ENCODE data around the gene R3HDML. TPM values are rescaled to one million over a fixed set of nuclear protein-coding genes. Genes with fewer than 3 reads are reported as not detected.

Gene R3HDML
- total and polyA plus RNA-seq, 2 of the 13 experiments (the other 11 are each of a cell fraction or from before 2014, with no cell fraction given): not detected

DNA sequence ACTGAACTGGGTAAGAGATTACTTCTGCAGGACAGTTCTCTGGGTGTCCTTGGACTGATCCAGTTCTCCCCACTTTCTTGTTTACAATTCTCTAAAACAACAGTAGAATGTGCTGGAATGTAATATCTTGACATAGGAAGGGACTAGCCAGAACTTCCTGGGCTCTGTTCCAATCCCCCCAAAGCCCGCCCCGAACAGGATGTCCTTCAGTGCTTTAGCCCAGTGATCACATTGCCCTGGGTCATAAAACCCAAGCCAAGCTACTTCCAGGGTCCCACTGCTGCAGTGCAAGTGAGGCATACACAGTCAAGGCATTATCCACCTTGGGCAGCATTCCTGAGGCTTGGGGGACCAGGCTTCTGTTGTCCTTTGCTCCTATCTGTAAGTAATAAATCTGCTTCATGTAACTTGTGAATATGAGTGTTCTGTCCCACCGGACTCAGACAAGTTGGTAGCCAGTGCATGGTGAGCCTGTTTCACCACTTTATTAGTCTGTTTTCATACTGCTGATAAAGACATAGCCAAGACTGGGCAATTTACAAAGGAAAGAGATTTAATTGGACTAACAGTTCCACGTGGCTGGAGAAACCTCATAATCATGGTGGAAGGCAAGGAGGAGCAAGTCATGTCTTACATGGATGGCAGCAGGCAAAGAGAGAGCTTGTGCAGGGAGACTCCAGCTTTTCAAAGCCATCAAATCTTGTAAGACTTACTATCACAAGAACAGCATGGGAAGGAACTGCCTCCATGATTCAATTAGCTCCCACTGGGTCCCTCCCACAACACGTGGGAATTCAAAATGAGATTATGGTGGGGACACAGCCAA, 49.4 kb upstream of the R3HDML start (continued):
- TF ChIP-seq, protein P1, sequence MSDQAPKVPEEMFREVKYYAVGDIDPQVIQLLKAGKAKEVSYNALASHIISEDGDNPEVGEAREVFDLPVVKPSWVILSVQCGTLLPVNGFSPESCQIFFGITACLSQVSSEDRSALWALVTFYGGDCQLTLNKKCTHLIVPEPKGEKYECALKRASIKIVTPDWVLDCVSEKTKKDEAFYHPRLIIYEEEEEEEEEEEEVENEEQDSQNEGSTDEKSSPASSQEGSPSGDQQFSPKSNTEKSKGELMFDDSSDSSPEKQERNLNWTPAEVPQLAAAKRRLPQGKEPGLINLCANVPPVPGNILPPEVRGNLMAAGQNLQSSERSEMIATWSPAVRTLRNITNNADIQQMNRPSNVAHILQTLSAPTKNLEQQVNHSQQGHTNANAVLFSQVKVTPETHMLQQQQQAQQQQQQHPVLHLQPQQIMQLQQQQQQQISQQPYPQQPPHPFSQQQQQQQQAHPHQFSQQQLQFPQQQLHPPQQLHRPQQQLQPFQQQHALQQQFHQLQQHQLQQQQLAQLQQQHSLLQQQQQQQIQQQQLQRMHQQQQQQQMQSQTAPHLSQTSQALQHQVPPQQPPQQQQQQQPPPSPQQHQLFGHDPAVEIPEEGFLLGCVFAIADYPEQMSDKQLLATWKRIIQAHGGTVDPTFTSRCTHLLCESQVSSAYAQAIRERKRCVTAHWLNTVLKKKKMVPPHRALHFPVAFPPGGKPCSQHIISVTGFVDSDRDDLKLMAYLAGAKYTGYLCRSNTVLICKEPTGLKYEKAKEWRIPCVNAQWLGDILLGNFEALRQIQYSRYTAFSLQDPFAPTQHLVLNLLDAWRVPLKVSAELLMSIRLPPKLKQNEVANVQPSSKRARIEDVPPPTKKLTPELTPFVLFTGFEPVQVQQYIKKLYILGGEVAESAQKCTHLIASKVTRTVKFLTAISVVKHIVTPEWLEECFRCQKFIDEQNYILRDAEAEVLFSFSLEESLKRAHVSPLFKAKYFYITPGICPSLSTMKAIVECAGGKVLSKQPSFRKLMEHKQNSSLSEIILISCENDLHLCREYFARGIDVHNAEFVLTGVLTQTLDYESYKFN (CRISPR knock-in tag; conservative IDR thresholded peaks at IDR 0.05): peak; percentile 77
- TF ChIP-seq ZNF709 (CRISPR knock-in tag; IDR thresholded peaks at IDR 0.05) (0 out of 2 replicates have a peak, but pooled peaks have one; percentile 42), AHDC1 (CRISPR knock-in tag; IDR thresholded peaks at IDR 0.05; ENCODE audit: borderline replicate concordance) (peak; percentile 34; the same call in 1 of the 2 replicates), KLF15 (CRISPR knock-in tag; IDR thresholded peaks at IDR 0.05; ENCODE audit: borderline replicate concordance) (no peak), MED1 (CRISPR knock-in tag; IDR thresholded peaks at IDR 0.05) (peak; percentile 55), GFI1 (CRISPR knock-in tag; IDR thresholded peaks at IDR 0.05; ENCODE audit: borderline replicate concordance) (no peak), ZNF333 (CRISPR knock-in tag; IDR thresholded peaks at IDR 0.05; ENCODE audit: borderline replicate concordance) (no peak), CERS6 (CRISPR knock-in tag; IDR thresholded peaks at IDR 0.05) (0 out of 2 replicates have a peak, but pooled peaks have one; percentile 28), ZNF614 (CRISPR knock-in tag; IDR thresholded peaks at IDR 0.05; ENCODE audit: borderline replicate concordance) (peak; percentile 65; the same call in 1 of the 2 replicates)
- TF ChIP-seq, protein P2, sequence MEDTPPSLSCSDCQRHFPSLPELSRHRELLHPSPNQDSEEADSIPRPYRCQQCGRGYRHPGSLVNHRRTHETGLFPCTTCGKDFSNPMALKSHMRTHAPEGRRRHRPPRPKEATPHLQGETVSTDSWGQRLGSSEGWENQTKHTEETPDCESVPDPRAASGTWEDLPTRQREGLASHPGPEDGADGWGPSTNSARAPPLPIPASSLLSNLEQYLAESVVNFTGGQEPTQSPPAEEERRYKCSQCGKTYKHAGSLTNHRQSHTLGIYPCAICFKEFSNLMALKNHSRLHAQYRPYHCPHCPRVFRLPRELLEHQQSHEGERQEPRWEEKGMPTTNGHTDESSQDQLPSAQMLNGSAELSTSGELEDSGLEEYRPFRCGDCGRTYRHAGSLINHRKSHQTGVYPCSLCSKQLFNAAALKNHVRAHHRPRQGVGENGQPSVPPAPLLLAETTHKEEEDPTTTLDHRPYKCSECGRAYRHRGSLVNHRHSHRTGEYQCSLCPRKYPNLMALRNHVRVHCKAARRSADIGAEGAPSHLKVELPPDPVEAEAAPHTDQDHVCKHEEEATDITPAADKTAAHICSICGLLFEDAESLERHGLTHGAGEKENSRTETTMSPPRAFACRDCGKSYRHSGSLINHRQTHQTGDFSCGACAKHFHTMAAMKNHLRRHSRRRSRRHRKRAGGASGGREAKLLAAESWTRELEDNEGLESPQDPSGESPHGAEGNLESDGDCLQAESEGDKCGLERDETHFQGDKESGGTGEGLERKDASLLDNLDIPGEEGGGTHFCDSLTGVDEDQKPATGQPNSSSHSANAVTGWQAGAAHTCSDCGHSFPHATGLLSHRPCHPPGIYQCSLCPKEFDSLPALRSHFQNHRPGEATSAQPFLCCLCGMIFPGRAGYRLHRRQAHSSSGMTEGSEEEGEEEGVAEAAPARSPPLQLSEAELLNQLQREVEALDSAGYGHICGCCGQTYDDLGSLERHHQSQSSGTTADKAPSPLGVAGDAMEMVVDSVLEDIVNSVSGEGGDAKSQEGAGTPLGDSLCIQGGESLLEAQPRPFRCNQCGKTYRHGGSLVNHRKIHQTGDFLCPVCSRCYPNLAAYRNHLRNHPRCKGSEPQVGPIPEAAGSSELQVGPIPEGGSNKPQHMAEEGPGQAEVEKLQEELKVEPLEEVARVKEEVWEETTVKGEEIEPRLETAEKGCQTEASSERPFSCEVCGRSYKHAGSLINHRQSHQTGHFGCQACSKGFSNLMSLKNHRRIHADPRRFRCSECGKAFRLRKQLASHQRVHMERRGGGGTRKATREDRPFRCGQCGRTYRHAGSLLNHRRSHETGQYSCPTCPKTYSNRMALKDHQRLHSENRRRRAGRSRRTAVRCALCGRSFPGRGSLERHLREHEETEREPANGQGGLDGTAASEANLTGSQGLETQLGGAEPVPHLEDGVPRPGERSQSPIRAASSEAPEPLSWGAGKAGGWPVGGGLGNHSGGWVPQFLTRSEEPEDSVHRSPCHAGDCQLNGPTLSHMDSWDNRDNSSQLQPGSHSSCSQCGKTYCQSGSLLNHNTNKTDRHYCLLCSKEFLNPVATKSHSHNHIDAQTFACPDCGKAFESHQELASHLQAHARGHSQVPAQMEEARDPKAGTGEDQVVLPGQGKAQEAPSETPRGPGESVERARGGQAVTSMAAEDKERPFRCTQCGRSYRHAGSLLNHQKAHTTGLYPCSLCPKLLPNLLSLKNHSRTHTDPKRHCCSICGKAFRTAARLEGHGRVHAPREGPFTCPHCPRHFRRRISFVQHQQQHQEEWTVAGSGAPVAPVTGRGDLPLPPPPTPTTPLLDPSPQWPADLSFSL (CRISPR knock-in tag; IDR thresholded peaks at IDR 0.05): no peak

Data from HepG2 (cell line).